GM19023 (cell line): ENCODE data around the gene ETV3L.

Experiments used
- ATAC-seq: cut with Tn5 transposase; IDR thresholded peaks from one replicate; pipeline ENCODE4 v1.9.1; 2021; ENCODE audit warnings: mild to moderate bottlenecking, moderate library complexity; ENCODE audit not compliant: unreplicated experiment

Gene ETV3L

GRCh38 chr1:157099633-157100009, at the start of gene ETV3L:
TSS of gene ETV3L (minus strand) at chr1:157099808. CDS start at chr1:157099523, 285 bp downstream.
- ATAC-seq = no peak

- no peak for ATAC-seq
Observed at GRCh38 chr1:157147906-157148700, 48.5 kb upstream of the ETV3L start.

- ATAC-seq = no peak
Observed at GRCh38 chr1:157147037-157147436, 47.4 kb upstream of the ETV3L start.

GRCh38 chr1:157146244-157146643, 46.6 kb upstream of the ETV3L start:
- no peak for ATAC-seq

DNA sequence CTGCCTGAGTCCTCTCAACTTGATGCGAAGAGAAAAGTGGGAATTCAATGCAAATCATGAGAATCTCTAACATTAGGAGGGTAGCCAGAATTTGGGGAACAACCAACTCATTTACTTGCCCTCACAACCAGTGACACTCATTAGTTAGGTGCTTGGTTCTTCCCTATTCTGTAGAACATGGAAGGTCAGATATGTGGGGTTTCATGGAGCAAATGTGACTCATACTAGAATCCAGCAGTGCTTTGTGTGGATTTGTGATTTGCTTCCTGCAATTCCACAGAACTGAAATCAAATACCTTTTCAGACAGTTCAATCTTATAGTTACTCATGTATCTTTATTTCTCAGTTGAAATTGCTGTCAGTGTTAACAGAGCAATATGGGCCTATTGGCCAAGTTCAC, 45.5 kb upstream of the ETV3L start:
- ATAC-seq = no peak

DNA sequence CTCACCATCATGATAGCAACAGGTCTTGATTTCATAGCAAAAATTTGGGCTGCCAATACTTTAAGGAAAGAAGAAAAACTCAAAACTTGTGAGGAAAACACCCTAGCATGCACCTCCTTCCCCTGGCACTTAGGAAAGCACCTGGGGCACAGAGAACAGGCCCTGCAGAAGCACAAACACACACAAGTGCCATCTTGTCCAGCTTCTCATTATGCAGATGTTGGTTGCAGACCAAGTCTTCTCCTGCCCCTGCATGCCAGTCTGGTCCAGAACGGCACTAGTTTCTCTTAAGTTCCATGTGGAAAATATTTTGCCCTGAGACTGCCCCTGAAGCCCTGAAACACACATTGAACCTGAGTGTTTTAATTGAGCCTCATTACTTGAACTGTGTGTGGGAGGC, 44.9 kb upstream of the ETV3L start:
- no peak for ATAC-seq

GRCh38 chr1:157142765-157143423, 43.3 kb upstream of the ETV3L start:
- ATAC-seq = no peak

DNA sequence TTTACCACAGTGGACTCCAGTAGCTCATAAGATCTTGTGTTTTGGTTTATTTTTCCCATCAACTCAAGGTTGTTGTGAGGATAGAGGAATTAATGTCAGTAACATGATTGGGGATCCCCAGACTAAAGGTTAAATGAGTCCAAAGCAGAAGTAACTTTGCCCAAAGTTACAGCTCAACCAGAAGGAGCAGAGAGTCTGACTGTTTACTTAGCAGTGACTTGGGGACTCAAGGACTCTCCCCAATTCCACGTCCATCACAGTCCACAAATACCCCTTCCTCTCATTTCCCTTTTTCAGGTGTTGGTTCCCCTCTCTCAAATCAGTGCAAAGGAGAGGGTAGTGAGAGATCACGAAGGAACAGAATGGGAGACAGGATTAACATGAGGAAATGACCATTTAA, 42.6 kb upstream of the ETV3L start:
- ATAC-seq = no peak

- no peak for ATAC-seq
Observed at GRCh38 chr1:157141212-157141855, 41.7 kb upstream of the ETV3L start.

DNA sequence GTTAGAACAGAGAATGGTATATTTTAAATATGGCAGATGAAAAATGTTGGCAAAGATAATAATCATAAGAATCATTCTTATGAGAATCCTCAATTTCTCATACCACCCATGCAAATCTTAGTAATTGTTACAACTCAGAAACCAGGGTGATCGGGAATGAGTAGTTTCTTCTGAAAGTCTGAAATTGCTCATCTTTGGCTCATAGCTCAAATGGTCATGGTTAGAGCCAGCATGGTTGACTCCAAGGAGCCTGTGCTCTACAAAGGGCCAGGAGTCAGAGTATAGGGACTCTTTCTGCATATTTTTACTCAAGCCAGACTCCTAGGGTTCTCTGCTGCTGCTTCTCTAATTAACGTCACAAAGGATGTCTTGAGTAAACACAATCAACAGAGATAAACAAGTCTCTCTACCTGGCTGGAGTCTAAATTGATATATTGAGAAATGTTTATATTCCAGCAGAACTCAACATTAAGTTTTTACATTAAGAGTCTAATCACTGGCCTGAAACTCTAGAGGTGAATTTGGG, 40.5 kb upstream of the ETV3L start:
- no peak for ATAC-seq

DNA sequence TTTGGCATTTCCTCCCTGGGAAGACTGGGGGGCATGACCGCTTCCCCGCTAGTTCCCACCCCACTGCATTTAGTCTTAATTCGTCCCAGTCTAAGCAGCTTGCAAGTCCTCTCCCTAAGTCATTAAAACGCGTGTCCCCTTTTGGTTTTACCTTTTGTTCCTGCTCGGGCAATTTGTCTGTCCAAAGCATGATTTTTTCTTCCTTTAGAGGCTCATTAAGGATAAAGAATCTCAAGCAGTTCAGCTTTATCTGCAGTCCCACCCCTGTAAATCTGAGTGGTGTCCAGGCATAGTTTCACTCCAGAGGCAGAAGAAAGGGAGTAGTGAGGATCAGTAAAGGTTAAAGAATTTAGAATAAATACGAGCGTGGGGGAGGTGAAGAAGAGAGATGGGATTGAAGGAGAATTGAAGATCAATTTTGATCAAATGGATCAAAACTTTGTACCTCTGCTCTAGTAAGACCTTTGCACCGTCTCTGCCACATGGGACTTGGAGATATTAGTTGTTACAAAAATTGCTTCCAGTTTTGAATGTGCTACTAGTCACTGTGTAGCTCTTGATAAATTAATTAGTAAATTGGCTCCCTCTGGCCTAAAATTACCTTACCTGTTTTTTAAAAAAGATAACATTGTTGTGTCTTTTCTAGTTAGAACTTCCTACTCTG, 39.6 kb upstream of the ETV3L start:
- ATAC-seq = no peak

DNA sequence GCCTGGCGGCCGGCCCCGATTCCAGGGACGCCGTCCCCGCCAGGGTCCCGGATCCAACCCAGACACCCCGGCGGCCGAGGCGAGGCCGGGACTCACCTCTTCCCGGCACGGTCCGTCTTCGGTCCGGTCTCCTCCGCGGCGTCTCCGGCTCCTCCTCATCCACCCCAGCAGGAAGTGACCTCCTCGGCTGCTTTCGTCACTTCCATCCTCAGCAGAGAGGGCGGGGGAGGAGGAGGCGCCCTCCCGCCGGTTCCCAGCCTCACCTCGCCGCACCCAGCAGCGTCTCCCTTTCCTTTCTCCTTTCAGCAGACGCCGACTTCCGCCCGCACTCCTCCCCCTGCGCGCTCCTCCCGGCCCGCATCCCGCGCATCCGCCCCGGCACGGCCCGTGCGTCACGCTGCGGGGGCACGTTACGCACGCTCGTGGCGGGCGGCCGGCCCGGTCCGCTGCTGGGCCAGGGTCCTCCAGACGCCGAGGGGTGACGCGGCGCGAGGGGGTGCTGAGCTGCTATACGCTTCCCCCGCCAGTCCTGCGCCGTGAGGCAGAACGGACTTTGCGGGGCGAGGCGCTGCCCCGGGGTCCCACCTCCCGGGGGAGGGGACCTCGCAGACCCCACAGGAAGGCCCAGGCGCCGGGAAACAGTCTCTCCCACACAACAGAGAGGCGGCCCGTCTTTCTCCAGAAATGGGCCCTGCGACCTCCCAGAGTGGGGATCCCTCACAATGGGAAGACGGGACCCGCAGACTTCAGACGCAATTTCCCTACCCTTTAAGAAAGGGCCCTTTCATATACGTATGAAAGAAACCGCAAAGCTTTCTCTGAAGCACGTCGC, 38.8 kb upstream of the ETV3L start, which contains the start of gene ETV3:
Gene ETV3, minus strand, starts transcription at position 176 of the 832 bp plus-strand sequence. CDS start 2,043 bp downstream, outside the sequence.
- ATAC-seq = peak; percentile 88

DNA sequence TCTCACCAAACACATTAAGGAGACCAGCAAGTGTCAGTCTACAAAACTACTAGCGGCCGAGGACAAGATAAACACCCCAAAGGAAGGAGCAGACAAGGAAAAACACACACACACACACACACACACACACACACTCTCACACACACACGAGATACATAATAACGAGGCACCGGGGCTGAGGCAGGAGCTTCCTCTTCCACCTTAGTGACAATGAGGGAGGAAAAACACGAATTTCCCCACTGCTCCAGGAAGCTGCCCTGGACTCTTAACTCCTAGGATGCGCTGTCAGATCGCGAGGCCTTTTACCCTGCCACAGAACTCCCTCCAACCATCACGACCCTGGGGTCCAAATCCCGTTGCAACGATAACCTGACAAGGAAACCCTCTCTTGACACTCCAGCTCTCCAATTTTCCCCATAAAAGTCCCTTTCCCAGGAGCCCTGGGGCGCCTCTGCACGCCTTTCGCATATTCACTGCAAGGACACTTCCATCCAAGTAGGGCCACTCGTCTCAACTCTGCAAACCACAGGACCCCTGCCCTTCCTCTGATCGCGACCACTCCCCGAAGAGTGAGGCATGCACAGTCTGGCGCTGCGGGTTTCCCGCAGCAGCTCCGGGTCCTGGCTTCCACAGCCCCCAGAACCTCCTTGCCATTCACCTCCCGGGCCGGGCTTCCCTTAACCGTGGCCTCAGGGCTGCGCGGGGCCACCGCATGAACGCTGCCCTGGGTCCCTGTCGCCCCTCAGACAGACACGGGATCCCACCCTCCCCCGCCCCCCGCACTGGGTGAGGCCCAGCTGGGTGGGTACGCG, 38.0 kb upstream of the ETV3L start:
- ATAC-seq = peak; percentile 10

- ATAC-seq = no peak
Observed at GRCh38 chr1:157137046-157137407, 37.4 kb upstream of the ETV3L start.

GRCh38 chr1:157136133-157136532, 36.5 kb upstream of the ETV3L start:
- no peak for ATAC-seq

- no peak for ATAC-seq
Observed at GRCh38 chr1:157135646-157136045, 36.0 kb upstream of the ETV3L start.

- no peak for ATAC-seq
Observed at GRCh38 chr1:157135070-157135469, 35.5 kb upstream of the ETV3L start.

GRCh38 chr1:157134442-157134841, 34.8 kb upstream of the ETV3L start:
- ATAC-seq = no peak

DNA sequence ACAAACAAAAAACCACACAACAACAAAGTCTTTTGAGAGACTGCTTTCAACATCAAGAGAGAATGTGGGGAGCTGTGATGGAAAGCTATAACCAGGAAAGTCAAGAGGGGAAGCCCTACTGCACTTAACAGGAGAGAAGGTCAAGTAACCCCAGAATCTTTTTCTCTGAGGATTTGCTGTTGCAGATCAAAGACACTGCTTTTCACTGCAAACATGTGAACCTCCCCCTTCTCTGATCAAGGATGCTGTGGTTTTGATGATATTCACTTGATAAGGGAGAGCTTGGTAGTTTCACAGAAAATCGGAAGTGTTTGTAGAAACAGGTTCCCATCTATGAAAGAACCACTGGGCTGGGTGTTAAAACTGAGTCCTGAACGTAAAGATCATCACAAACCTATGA, 33.8 kb upstream of the ETV3L start:
- no peak for ATAC-seq
